ENCODE results near the gene KDELR3. TPM values are rescaled to one million over a fixed set of nuclear protein-coding genes. Genes with fewer than 3 reads are reported as not detected.

KDELR3 gene
- total and polyA plus RNA-seq, 2 donors (not counting 3 experiments of a cell fraction or from before 2014, with no cell fraction given): 28.6 to 61.3 TPM

GRCh38 chr22:38456841-38457699 is 10.8 kb upstream of the KDELR3 start:
- no peak overlapping the region for H3K4me2 ChIP-seq (ENCODE audit: insufficient read depth, low read length)
- no peak overlapping the region for H2AFZ ChIP-seq (ENCODE audit: low read depth, low read length)
- H3K27me3 ChIP-seq (ENCODE audit: control insufficient read depth in 2 of 2, insufficient read depth in 2 of 2, low read length in 2 of 2): peaks cover 48 to 58% of the 10 kb centered on the region in 2 experiments
- H3K9me1 ChIP-seq (replicated peaks; ENCODE audit: control insufficient read depth, extremely low read depth, insufficient read depth, low read length): no peaks in the 10 kb centered on the region
- CTCF ChIA-PET: no interaction called here
- H3K9me3 ChIP-seq (replicated peaks; ENCODE audit: control insufficient read depth, insufficient read depth, low read length): no peaks in the 10 kb centered on the region
- no peaks in the 10 kb centered on the region for H3K79me2 ChIP-seq (ENCODE audit: control insufficient read depth, insufficient read depth, low read length)
- DNase-seq (ENCODE audit: low read depth, low spot score): no peak
- POLR2A ChIA-PET: no interaction called here
- H3K27ac ChIP-seq (ENCODE audit: insufficient read depth, low read depth, low read length): no peak overlapping the region
- no peak for FAIRE-seq
- no peaks in the 10 kb centered on the region for H4K20me1 ChIP-seq (replicated peaks; ENCODE audit: control insufficient read depth, extremely low read depth, insufficient read depth, low read length)
- no peaks in the 10 kb centered on the region for H3K36me3 ChIP-seq (ENCODE audit: control insufficient read depth in 2 of 2, extremely low read depth in 1 of 2, insufficient read depth in 2 of 2, low read length in 2 of 2)
- intact Hi-C loops (cut with micrococcal nuclease) (no loop called here), dilution Hi-C loops (cut with MboI; ENCODE audit: extremely low pct_ligation_motif_present, low sequenced_read_pairs) (no loop called here)
- H3K9ac ChIP-seq (replicated peaks; ENCODE audit: extremely low read depth, insufficient read depth, low read length): no peak overlapping the region
- BruUV-seq (replicated peaks): no TSS peak
- H3K4me3 ChIP-seq (replicated peaks in 1 of 3; ENCODE audit: insufficient read depth in 1 of 3, low read depth in 1 of 3, low read length in 3 of 3): no peak overlapping the region
- H3K4me1 ChIP-seq (ENCODE audit: control insufficient read depth, extremely low read depth, insufficient read depth, low read length): no peaks in the 10 kb centered on the region
- TF ChIP-seq POLR2AphosphoS5 (IDR thresholded peaks at IDR 0.05; ENCODE audit: insufficient read depth, low read depth, low read length) (no peak), MAX (IDR thresholded peaks at IDR 0.05; ENCODE audit: insufficient read depth, insufficient read length) (no peak), POLR2A (IDR thresholded peaks at IDR 0.05; ENCODE audit: low read depth, low read length) (no peak), CTCF (IDR thresholded peaks at IDR 0.05; ENCODE audit: extremely low read depth in 1 of 2, insufficient read depth in 1 of 2, low read depth in 1 of 2, low read length in 2 of 2) (no peak), EZH2 (IDR thresholded peaks at IDR 0.05; ENCODE audit: borderline replicate concordance, low read depth, low read length, severe bottlenecking) (no peak), GATA2 (IDR thresholded peaks at IDR 0.05; ENCODE audit: insufficient read depth, insufficient read length, low read depth, low read length) (no peak), MYC (IDR thresholded peaks at IDR 0.05; ENCODE audit: low read depth, low read length) (no peak), FOS (IDR thresholded peaks at IDR 0.05; ENCODE audit: borderline replicate concordance, insufficient read depth, low read length) (no peak), JUN (IDR thresholded peaks at IDR 0.05; ENCODE audit: borderline replicate concordance, insufficient read depth, insufficient read length, low read depth) (no peak)

Data from endothelial cell of umbilical vein (primary cell).